ENCODE data around the gene ASPHD2.
A peak's percentile ranks its signal among the peaks of the same experiment; 100 is the strongest.

ASPHD2 gene

DNA sequence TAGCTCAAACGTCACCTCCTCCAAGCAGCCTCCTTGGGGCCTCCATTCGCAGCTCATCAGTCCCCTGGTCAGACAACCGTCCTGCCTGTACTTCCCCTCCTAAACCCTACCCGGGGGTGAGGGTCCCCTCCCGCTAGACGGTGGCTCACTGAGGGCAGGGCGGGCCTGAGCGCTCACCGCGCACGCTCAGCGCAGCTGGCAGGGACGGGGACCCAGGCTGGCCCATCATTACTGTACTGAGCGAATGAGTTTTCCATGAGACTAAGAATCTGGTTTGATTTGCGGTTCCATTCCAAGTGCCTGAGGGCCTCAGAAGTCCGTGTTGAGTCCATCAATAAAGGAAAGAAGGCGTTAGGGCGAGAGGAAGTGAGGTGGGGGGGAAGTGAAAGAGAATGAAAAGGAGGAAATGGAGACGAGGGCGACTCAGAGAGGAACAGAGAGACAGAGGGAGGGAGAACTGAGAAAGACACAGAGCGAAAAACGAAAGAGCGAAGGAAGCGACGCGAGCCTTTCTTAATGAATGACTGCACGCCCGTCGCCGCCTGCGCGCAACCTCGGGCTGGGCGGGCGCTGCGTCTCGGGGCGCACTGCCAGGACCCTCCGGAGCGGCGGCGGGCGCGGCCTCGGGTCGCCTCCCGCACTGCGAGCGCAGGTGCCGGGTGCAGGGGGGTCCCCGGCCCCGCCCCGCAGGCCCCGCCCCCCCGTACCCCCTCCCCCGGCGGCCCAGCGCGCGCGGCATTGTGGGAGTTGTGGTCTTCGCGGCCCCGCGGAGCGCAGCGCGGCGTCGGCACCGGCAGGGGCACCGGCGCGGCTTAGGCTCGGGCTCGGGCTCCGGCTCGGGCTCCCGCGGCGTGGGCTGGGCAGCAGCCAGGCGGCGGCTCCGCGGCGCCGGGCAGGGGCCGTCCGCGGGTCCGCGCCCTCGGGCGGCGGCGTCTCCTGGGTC is at the start of gene ASPHD2 (continued):
- TF ChIP-seq, protein P1, sequence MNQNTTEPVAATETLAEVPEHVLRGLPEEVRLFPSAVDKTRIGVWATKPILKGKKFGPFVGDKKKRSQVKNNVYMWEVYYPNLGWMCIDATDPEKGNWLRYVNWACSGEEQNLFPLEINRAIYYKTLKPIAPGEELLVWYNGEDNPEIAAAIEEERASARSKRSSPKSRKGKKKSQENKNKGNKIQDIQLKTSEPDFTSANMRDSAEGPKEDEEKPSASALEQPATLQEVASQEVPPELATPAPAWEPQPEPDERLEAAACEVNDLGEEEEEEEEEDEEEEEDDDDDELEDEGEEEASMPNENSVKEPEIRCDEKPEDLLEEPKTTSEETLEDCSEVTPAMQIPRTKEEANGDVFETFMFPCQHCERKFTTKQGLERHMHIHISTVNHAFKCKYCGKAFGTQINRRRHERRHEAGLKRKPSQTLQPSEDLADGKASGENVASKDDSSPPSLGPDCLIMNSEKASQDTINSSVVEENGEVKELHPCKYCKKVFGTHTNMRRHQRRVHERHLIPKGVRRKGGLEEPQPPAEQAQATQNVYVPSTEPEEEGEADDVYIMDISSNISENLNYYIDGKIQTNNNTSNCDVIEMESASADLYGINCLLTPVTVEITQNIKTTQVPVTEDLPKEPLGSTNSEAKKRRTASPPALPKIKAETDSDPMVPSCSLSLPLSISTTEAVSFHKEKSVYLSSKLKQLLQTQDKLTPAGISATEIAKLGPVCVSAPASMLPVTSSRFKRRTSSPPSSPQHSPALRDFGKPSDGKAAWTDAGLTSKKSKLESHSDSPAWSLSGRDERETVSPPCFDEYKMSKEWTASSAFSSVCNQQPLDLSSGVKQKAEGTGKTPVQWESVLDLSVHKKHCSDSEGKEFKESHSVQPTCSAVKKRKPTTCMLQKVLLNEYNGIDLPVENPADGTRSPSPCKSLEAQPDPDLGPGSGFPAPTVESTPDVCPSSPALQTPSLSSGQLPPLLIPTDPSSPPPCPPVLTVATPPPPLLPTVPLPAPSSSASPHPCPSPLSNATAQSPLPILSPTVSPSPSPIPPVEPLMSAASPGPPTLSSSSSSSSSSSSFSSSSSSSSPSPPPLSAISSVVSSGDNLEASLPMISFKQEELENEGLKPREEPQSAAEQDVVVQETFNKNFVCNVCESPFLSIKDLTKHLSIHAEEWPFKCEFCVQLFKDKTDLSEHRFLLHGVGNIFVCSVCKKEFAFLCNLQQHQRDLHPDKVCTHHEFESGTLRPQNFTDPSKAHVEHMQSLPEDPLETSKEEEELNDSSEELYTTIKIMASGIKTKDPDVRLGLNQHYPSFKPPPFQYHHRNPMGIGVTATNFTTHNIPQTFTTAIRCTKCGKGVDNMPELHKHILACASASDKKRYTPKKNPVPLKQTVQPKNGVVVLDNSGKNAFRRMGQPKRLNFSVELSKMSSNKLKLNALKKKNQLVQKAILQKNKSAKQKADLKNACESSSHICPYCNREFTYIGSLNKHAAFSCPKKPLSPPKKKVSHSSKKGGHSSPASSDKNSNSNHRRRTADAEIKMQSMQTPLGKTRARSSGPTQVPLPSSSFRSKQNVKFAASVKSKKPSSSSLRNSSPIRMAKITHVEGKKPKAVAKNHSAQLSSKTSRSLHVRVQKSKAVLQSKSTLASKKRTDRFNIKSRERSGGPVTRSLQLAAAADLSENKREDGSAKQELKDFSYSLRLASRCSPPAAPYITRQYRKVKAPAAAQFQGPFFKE (tag by site-specific recombination; IDR thresholded peaks at IDR 0.05; ENCODE audit: borderline replicate concordance) = no peak
- TF ChIP-seq ZNF510 (tag by site-specific recombination; IDR thresholded peaks at IDR 0.05; ENCODE audit: insufficient replicate concordance) (no peak), KLF9 (tag by site-specific recombination; IDR thresholded peaks at IDR 0.05; ENCODE audit: low read depth) (no peak), ZNF610 (tag by site-specific recombination; IDR thresholded peaks at IDR 0.05; ENCODE audit: borderline replicate concordance) (no peak), WT1 (tag by site-specific recombination; IDR thresholded peaks at IDR 0.05) (no peak), ZNF660 (tag by site-specific recombination; IDR thresholded peaks at IDR 0.05) (no peak), SP7 (tag by site-specific recombination; IDR thresholded peaks at IDR 0.05) (peak; percentile 52; the same call in 1 of the 2 replicates), ZNF623 (tag by site-specific recombination; IDR thresholded peaks at IDR 0.05) (no peak), ZBTB48 (tag by site-specific recombination; IDR thresholded peaks at IDR 0.05) (no peak), ZNF654 (tag by site-specific recombination; IDR thresholded peaks at IDR 0.05; ENCODE audit: low read depth) (no peak), ZBTB17 (tag by site-specific recombination; IDR thresholded peaks at IDR 0.05) (peak; percentile 85), ZNF324 (tag by site-specific recombination; IDR thresholded peaks at IDR 0.05) (0 out of 2 replicates have a peak, but pooled peaks have one; percentile 21), ZNF155 (tag by site-specific recombination; IDR thresholded peaks at IDR 0.05) (no peak), GLI4 (tag by site-specific recombination; IDR thresholded peaks at IDR 0.05) (no peak), ZNF426 (tag by site-specific recombination; IDR thresholded peaks at IDR 0.05) (no peak), ZNF16 (tag by site-specific recombination; IDR thresholded peaks at IDR 0.05; ENCODE audit: low read depth) (no peak), ZNF350 (tag by site-specific recombination; IDR thresholded peaks at IDR 0.05) (no peak), ZNF239 (tag by site-specific recombination; IDR thresholded peaks at IDR 0.05) (no peak), ZNF514 (tag by site-specific recombination; IDR thresholded peaks at IDR 0.05) (no peak), ZNF24 (tag by site-specific recombination; IDR thresholded peaks at IDR 0.05) (no peak; the same call in 1 of the 2 replicates), ZNF701 (tag by site-specific recombination; IDR thresholded peaks at IDR 0.05) (no peak)
- TF ChIP-seq, protein P2, sequence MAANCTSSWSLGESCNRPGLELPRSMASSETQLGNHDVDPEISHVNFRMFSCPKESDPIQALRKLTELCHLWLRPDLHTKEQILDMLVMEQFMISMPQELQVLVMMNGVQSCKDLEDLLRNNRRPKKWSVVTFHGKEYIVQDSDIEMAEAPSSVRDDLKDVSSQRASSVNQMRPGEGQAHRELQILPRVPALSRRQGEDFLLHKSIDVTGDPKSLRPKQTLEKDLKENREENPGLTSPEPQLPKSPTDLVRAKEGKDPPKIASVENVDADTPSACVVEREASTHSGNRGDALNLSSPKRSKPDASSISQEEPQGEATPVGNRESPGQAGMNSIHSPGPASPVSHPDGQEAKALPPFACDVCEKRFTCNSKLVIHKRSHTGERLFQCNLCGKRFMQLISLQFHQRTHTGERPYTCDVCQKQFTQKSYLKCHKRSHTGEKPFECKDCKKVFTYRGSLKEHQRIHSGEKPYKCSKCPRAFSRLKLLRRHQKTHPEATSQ (tag by site-specific recombination; IDR thresholded peaks at IDR 0.05) = 0 out of 2 replicates have a peak, but pooled peaks have one; percentile 54
- TF ChIP-seq, protein P3, sequence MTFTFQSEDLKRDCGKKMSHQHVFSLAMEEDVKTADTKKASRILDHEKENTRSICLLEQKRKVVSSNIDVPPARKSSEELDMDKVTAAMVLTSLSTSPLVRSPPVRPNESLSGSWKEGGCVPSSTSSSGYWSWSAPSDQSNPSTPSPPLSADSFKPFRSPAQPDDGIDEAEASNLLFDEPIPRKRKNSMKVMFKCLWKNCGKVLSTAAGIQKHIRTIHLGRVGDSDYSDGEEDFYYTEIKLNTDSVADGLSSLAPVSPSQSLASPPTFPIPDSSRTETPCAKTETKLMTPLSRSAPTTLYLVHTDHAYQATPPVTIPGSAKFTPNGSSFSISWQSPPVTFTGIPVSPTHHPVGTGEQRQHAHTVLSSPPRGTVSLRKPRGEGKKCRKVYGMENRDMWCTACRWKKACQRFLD (tag by site-specific recombination; IDR thresholded peaks at IDR 0.05) = no peak
- TF ChIP-seq, protein P4, sequence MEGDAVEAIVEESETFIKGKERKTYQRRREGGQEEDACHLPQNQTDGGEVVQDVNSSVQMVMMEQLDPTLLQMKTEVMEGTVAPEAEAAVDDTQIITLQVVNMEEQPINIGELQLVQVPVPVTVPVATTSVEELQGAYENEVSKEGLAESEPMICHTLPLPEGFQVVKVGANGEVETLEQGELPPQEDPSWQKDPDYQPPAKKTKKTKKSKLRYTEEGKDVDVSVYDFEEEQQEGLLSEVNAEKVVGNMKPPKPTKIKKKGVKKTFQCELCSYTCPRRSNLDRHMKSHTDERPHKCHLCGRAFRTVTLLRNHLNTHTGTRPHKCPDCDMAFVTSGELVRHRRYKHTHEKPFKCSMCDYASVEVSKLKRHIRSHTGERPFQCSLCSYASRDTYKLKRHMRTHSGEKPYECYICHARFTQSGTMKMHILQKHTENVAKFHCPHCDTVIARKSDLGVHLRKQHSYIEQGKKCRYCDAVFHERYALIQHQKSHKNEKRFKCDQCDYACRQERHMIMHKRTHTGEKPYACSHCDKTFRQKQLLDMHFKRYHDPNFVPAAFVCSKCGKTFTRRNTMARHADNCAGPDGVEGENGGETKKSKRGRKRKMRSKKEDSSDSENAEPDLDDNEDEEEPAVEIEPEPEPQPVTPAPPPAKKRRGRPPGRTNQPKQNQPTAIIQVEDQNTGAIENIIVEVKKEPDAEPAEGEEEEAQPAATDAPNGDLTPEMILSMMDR (tag by site-specific recombination; IDR thresholded peaks at IDR 0.05) = no peak
- TF ChIP-seq, protein P5, sequence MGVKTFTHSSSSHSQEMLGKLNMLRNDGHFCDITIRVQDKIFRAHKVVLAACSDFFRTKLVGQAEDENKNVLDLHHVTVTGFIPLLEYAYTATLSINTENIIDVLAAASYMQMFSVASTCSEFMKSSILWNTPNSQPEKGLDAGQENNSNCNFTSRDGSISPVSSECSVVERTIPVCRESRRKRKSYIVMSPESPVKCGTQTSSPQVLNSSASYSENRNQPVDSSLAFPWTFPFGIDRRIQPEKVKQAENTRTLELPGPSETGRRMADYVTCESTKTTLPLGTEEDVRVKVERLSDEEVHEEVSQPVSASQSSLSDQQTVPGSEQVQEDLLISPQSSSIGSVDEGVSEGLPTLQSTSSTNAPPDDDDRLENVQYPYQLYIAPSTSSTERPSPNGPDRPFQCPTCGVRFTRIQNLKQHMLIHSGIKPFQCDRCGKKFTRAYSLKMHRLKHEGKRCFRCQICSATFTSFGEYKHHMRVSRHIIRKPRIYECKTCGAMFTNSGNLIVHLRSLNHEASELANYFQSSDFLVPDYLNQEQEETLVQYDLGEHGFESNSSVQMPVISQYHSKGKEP (tag by site-specific recombination; IDR thresholded peaks at IDR 0.05) = no peak
- TF ChIP-seq, protein P6, sequence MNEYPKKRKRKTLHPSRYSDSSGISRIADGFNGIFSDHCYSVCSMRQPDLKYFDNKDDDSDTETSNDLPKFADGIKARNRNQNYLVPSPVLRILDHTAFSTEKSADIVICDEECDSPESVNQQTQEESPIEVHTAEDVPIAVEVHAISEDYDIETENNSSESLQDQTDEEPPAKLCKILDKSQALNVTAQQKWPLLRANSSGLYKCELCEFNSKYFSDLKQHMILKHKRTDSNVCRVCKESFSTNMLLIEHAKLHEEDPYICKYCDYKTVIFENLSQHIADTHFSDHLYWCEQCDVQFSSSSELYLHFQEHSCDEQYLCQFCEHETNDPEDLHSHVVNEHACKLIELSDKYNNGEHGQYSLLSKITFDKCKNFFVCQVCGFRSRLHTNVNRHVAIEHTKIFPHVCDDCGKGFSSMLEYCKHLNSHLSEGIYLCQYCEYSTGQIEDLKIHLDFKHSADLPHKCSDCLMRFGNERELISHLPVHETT (tag by site-specific recombination; IDR thresholded peaks at IDR 0.05) = no peak; the same call in 1 of the 2 replicates

Data from HEK293 (cell line).